ENCODE data around the gene MTHFR.

MTHFR gene

DNA sequence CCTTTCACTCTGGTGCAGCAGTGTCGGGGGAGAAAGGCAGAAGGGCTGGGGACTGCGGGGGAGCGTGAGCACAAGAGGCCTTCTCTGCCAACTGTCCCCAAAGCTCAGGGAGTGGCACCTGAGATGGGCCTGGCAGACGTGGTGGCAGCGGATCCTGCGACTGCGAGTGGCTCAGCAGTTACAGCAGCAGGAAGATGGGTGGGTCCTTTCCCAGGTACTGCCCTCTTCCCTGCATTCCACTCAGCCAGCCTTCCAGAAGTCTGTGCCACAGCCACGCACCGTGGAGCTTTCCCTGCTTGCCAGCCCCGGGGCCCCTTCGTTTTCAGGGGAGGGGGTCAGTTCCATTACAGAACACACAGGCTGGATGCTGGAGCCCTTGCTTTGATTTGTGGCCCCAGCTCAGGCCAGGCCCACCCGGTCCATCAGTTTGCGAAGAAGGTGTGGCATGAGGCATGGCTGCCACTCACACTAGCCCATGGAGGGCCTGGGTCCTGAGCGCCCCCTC is 17.2 kb downstream of the MTHFR start:
- no peak for TF ChIP-seq POLR2AphosphoS5 (IDR thresholded peaks at IDR 0.05; ENCODE audit: low read depth)
- no peak for TF ChIP-seq GABPA (IDR thresholded peaks at IDR 0.05; ENCODE audit: low read depth)
- TF ChIP-seq, protein P1, sequence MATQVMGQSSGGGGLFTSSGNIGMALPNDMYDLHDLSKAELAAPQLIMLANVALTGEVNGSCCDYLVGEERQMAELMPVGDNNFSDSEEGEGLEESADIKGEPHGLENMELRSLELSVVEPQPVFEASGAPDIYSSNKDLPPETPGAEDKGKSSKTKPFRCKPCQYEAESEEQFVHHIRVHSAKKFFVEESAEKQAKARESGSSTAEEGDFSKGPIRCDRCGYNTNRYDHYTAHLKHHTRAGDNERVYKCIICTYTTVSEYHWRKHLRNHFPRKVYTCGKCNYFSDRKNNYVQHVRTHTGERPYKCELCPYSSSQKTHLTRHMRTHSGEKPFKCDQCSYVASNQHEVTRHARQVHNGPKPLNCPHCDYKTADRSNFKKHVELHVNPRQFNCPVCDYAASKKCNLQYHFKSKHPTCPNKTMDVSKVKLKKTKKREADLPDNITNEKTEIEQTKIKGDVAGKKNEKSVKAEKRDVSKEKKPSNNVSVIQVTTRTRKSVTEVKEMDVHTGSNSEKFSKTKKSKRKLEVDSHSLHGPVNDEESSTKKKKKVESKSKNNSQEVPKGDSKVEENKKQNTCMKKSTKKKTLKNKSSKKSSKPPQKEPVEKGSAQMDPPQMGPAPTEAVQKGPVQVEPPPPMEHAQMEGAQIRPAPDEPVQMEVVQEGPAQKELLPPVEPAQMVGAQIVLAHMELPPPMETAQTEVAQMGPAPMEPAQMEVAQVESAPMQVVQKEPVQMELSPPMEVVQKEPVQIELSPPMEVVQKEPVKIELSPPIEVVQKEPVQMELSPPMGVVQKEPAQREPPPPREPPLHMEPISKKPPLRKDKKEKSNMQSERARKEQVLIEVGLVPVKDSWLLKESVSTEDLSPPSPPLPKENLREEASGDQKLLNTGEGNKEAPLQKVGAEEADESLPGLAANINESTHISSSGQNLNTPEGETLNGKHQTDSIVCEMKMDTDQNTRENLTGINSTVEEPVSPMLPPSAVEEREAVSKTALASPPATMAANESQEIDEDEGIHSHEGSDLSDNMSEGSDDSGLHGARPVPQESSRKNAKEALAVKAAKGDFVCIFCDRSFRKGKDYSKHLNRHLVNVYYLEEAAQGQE (IDR thresholded peaks at IDR 0.05; ENCODE audit: insufficient replicate concordance, low read depth): no peak
- TF ChIP-seq, protein P2, sequence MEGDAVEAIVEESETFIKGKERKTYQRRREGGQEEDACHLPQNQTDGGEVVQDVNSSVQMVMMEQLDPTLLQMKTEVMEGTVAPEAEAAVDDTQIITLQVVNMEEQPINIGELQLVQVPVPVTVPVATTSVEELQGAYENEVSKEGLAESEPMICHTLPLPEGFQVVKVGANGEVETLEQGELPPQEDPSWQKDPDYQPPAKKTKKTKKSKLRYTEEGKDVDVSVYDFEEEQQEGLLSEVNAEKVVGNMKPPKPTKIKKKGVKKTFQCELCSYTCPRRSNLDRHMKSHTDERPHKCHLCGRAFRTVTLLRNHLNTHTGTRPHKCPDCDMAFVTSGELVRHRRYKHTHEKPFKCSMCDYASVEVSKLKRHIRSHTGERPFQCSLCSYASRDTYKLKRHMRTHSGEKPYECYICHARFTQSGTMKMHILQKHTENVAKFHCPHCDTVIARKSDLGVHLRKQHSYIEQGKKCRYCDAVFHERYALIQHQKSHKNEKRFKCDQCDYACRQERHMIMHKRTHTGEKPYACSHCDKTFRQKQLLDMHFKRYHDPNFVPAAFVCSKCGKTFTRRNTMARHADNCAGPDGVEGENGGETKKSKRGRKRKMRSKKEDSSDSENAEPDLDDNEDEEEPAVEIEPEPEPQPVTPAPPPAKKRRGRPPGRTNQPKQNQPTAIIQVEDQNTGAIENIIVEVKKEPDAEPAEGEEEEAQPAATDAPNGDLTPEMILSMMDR (IDR thresholded peaks at IDR 0.05; ENCODE audit: insufficient read depth, low read length): no peak
- TF ChIP-seq SPI1 (IDR thresholded peaks at IDR 0.05; ENCODE audit: borderline replicate concordance, low read depth): no peak
- no peaks in the 10 kb centered on the region for H3K27me3 ChIP-seq (ENCODE audit: insufficient read depth, poor library complexity, severe bottlenecking)
- no peak overlapping the region for H3K4me3 ChIP-seq (replicated peaks; ENCODE audit: insufficient read depth, low read length)
- DNase-seq (ENCODE audit: low read depth in 1 of 2, low spot score in 1 of 2): no peak
- H3K27ac ChIP-seq (replicated peaks): no peak overlapping the region

DNA sequence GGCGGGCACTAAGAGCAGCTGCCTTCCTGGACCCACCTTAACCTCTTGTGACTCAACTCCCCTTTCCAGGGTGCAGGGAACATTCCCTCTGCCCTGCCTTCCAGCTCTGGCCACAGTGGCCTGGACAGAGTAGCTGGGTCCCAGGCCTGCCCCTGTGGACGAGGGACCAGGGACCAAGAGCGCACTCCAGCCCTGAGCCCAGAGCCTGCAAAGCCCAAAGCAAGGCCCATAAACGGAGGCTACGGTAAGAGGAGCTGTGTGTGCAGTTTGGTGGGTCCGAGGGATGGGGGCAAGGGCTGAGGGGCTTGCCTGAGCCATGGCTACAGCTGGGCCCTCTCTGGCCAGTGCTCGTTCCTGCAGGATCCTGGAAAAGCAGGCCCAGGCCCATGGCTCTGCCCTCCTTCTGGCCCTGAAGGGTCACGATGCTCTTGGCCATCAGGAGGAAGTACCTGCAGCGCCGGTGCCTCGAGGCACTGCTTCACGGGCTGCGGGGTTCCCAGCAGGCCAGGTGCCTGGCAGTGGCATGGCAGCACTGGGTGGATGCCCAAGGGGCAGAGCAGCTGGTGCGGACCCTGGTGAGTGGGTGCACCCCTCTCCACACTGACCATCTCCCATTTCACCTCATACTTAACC is 17.8 kb downstream of the MTHFR start:
- TF ChIP-seq POLR2AphosphoS5 (IDR thresholded peaks at IDR 0.05; ENCODE audit: low read depth) (no peak), GABPA (IDR thresholded peaks at IDR 0.05; ENCODE audit: low read depth) (no peak), SPI1 (IDR thresholded peaks at IDR 0.05; ENCODE audit: borderline replicate concordance, low read depth) (no peak)
- TF ChIP-seq, protein P1 (IDR thresholded peaks at IDR 0.05; ENCODE audit: insufficient replicate concordance, low read depth): no peak
- TF ChIP-seq, protein P2 (IDR thresholded peaks at IDR 0.05; ENCODE audit: insufficient read depth, low read length): no peak
- no peak overlapping the region for H3K27ac ChIP-seq (replicated peaks)
- H3K27me3 ChIP-seq (ENCODE audit: insufficient read depth, poor library complexity, severe bottlenecking): no peaks in the 10 kb centered on the region
- no peak overlapping the region for H3K4me3 ChIP-seq (replicated peaks; ENCODE audit: insufficient read depth, low read length)
- DNase-seq (ENCODE audit: low read depth in 1 of 2, low spot score in 1 of 2): no peak

DNA sequence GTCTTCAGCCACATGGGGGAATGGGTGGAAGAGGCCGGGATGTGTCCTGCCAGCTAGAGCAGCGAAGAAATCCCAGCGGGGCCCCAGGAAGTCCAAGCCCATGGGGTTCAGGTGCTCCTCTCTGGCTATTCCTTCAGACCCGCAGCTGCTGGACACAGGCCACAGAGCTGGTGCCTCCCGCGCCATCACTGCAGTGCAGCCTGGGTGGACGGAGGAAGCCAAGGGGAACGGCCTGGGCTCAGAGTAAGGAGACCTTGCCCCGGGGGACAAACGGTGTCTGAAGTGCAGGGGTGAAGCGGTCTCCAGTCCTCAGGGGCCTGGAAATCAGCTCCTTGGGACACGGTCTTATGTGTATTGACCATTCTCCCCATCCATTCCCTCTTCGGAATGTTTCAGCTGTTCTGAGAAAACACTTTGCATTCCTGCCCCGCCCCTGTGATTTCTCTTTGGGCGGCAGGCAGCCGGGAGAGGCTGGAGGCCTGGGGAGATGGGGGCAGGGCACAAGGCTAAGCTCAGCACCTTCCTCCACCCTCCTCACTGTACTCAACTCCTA is 18.4 kb downstream of the MTHFR start:
- TF ChIP-seq, protein P2 (IDR thresholded peaks at IDR 0.05; ENCODE audit: insufficient read depth, low read length): no peak
- no peak for TF ChIP-seq POLR2AphosphoS5 (IDR thresholded peaks at IDR 0.05; ENCODE audit: low read depth)
- TF ChIP-seq, protein P1 (IDR thresholded peaks at IDR 0.05; ENCODE audit: insufficient replicate concordance, low read depth): no peak
- Histone ChIP-seq H3K27me3 (ENCODE audit: insufficient read depth, poor library complexity, severe bottlenecking) (no peaks in the 10 kb centered on the region), H3K4me3 (replicated peaks; ENCODE audit: insufficient read depth, low read length) (no peak overlapping the region), H3K27ac (replicated peaks) (no peak overlapping the region)
- no peak for DNase-seq (ENCODE audit: low read depth in 1 of 2, low spot score in 1 of 2)

Data from HL-60 (cell line).